GM19395 (cell line): ENCODE data around the gene NLGN4Y.
"Not testable (repeated sequence)": the region's sequence is repeated elsewhere in the genome, so short reads cannot be mapped to it uniquely, and the experiment has no call there.

ENCODE experiments used
- ATAC-seq: cut with Tn5 transposase; IDR thresholded peaks from one replicate; pipeline ENCODE4 v1.9.1; 2021; ENCODE audit warnings: mild to moderate bottlenecking, moderate library complexity; ENCODE audit not compliant: unreplicated experiment

NLGN4Y gene

GRCh38 chrY:14834103-14835060 lies 310.1 kb downstream of the NLGN4Y start:
- ATAC-seq = no peak

- no peak for ATAC-seq
Observed at GRCh38 chrY:14837466-14837865, 313.1 kb downstream of the NLGN4Y start.

- ATAC-seq = no peak
Observed at GRCh38 chrY:14850734-14851133, 326.4 kb downstream of the NLGN4Y start.

- no peak for ATAC-seq
Observed at GRCh38 chrY:14860448-14860847, 336.1 kb downstream of the NLGN4Y start.

- ATAC-seq = not testable (repeated sequence)
Observed at GRCh38 chrY:14861033-14861432, 336.7 kb downstream of the NLGN4Y start.

- no peak for ATAC-seq
Observed at GRCh38 chrY:14871971-14872370, 347.6 kb downstream of the NLGN4Y start.
